Measurements from ENCODE around the gene PORCN. TPM values are rescaled to one million over a fixed set of nuclear protein-coding genes. Genes with fewer than 3 reads are reported as not detected.

PORCN gene
- total RNA-seq, 1 donor from 2014 or later, result 9.4 TPM

DNA sequence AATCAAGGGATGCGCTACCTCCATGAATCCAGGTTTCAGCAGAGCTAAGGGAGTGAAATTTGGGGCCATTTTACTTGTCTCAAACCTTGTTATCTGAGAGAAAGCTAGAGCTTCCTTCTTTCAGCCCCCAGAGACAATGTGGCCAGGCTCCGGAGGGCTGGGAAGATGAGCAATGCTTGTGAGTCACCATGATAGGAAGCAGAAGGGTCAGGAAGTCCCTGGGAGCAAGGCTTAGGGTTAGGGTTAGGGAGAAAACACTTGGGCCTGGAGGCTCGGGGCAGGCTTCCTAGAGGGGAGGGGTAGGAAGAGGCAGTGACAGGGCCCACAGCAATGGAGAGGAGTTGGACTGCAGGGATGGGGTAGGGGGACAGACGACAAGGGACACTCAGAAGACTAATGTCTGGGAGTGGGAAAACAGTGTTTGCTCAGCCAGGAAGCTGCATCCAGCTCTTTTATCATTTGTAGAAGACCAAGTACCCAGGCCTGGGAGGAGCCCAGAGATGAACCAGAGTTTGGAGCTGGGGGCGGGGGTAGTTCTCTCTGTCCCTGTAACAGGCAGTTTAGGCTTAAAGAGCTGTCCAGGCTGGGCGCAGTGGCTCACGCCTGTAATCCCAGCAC is 16.4 kb upstream of the PORCN start:
- peaks cover 5% of the 10 kb centered on the region for H3K4me1 Mint-ChIP-seq (ENCODE audit: unreplicated experiment)
- TF ChIP-seq, protein P1, sequence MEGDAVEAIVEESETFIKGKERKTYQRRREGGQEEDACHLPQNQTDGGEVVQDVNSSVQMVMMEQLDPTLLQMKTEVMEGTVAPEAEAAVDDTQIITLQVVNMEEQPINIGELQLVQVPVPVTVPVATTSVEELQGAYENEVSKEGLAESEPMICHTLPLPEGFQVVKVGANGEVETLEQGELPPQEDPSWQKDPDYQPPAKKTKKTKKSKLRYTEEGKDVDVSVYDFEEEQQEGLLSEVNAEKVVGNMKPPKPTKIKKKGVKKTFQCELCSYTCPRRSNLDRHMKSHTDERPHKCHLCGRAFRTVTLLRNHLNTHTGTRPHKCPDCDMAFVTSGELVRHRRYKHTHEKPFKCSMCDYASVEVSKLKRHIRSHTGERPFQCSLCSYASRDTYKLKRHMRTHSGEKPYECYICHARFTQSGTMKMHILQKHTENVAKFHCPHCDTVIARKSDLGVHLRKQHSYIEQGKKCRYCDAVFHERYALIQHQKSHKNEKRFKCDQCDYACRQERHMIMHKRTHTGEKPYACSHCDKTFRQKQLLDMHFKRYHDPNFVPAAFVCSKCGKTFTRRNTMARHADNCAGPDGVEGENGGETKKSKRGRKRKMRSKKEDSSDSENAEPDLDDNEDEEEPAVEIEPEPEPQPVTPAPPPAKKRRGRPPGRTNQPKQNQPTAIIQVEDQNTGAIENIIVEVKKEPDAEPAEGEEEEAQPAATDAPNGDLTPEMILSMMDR (IDR thresholded peaks at IDR 0.05; ENCODE audit: unreplicated experiment), result no peak
- H3K27ac Mint-ChIP-seq (ENCODE audit: unreplicated experiment), result no peak overlapping the region

DNA sequence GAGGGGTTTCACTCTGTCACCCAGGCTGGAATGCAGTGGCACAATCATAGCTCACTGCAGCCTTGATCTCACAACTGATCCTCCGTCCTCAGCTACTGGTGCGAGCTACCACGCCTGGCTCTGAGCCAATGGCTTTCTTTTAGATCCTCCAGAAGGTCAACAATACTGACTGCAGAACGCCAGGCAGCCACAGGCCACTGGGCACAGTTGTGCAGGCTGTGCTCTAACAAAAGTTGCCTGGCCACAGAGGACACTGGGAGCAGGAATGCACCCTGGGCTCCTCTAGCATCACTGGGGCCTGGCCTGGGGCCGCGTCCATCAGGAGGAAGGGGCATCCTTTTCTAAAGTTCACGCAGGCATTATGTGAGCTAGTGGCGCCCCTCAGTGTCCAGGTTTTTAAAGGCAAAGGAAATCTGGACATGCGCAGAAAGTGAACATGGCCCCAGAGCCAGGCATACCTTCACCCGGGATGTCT is 14.9 kb upstream of the PORCN start:
- TF ChIP-seq, protein P1 (IDR thresholded peaks at IDR 0.05; ENCODE audit: unreplicated experiment), result no peak
- Mint-ChIP-seq H3K4me1 (ENCODE audit: unreplicated experiment) (peaks cover 5% of the 10 kb centered on the region), H3K27ac (ENCODE audit: unreplicated experiment) (no peak overlapping the region), H3K27me3 (ENCODE audit: unreplicated experiment) (peaks cover 4% of the 10 kb centered on the region), H3K9me3 (ENCODE audit: unreplicated experiment) (no peaks in the 10 kb centered on the region), H3K4me3 (ENCODE audit: unreplicated experiment) (no peak overlapping the region), H3K36me3 (ENCODE audit: low read depth, unreplicated experiment) (no peaks in the 10 kb centered on the region)
- peak; percentile 47 for DNase-seq (ENCODE audit: low spot score)

More for the DNA sequence above, 16.4 kb upstream of the PORCN start:
- H3K36me3 Mint-ChIP-seq (ENCODE audit: low read depth, unreplicated experiment), result no peaks in the 10 kb centered on the region
- peaks cover 2% of the 10 kb centered on the region for H3K27me3 Mint-ChIP-seq (ENCODE audit: unreplicated experiment)
- no peak overlapping the region for H3K4me3 Mint-ChIP-seq (ENCODE audit: unreplicated experiment)
- no peak for DNase-seq (ENCODE audit: low spot score)
- H3K9me3 Mint-ChIP-seq (ENCODE audit: unreplicated experiment), result no peaks in the 10 kb centered on the region

DNA sequence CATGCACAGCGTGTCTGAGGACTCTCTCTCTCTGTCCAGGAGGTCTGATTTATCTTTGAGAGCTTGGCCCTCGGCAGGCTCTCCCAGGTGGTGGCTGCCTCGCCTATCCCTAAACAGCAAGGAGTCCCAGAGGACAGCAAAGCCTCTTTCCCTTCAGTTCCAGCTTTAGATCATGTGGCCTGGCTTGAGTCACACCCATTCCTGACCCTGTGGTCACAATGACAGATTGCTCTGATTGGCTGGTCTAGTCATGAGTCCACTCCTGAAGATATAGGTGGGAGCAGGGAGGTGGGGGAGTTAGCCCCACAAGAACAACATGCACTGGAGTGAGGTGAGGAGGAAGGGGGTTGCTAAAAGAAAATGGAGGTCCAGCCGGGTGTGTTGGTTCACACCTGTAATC is 12.1 kb upstream of the PORCN start:
- TF ChIP-seq, protein P1 (IDR thresholded peaks at IDR 0.05; ENCODE audit: unreplicated experiment), result no peak
- DNase-seq (ENCODE audit: low spot score), result no peak
- Mint-ChIP-seq H3K27ac (ENCODE audit: unreplicated experiment) (no peak overlapping the region), H3K9me3 (ENCODE audit: unreplicated experiment) (no peaks in the 10 kb centered on the region), H3K4me1 (ENCODE audit: unreplicated experiment) (peaks cover 5% of the 10 kb centered on the region), H3K36me3 (ENCODE audit: low read depth, unreplicated experiment) (no peaks in the 10 kb centered on the region), H3K4me3 (ENCODE audit: unreplicated experiment) (no peak overlapping the region), H3K27me3 (ENCODE audit: unreplicated experiment) (peaks cover 6% of the 10 kb centered on the region)

DNA sequence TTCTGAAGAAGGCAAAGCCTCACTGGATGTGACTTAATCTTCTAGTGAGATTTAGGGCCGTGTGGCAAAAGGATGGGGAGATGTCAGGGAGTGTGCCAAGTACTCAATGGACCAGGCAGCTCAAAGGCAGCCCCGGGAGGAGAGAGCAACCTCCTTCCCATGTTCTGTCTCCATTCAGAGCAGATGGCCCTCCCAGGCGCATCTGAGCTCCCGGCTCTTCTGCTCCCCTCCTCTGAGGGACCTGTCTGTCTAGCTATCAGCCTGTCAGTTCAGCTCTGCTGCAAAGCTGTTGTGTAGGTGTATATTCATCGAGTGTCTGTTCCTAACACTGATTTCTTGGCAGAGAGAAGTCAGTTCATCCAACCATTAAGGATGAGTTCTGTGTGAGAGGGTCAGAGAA is 10.9 kb upstream of the PORCN start:
- no peaks in the 10 kb centered on the region for H3K9me3 Mint-ChIP-seq (ENCODE audit: unreplicated experiment)
- H3K36me3 Mint-ChIP-seq (ENCODE audit: low read depth, unreplicated experiment), result no peaks in the 10 kb centered on the region
- H3K27ac Mint-ChIP-seq (ENCODE audit: unreplicated experiment), result no peak overlapping the region
- no peak for DNase-seq (ENCODE audit: low spot score)
- TF ChIP-seq, protein P1 (IDR thresholded peaks at IDR 0.05; ENCODE audit: unreplicated experiment), result no peak
- no peak overlapping the region for H3K4me3 Mint-ChIP-seq (ENCODE audit: unreplicated experiment)
- peaks cover 6% of the 10 kb centered on the region for H3K27me3 Mint-ChIP-seq (ENCODE audit: unreplicated experiment)
- no peaks in the 10 kb centered on the region for H3K4me1 Mint-ChIP-seq (ENCODE audit: unreplicated experiment)

DNA sequence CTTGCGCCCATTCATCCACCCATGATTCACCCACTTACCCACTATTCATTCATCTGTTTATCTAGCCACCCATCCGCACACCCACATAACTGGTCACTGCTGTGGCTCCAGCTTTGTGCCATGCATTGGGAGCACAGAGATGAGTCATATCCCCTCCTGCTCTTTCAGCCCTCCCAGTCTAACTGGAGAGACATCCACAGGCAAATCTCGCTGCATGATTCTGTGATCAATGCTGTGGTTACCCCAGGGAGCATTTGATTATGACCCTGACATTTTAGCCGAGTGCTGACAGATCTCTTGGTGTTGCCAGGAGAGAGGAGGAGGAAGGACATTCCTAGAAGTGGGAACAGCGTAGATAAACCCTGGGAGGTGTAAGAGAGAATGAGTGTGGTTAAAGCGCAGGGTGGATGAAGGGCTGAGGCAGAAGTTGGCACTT is 10.4 kb upstream of the PORCN start:
- Mint-ChIP-seq H3K4me1 (ENCODE audit: unreplicated experiment) (no peaks in the 10 kb centered on the region), H3K4me3 (ENCODE audit: unreplicated experiment) (no peak overlapping the region), H3K9me3 (ENCODE audit: unreplicated experiment) (no peaks in the 10 kb centered on the region), H3K27ac (ENCODE audit: unreplicated experiment) (no peak overlapping the region), H3K27me3 (ENCODE audit: unreplicated experiment) (peaks cover 6% of the 10 kb centered on the region), H3K36me3 (ENCODE audit: low read depth, unreplicated experiment) (no peaks in the 10 kb centered on the region)
- TF ChIP-seq, protein P1 (IDR thresholded peaks at IDR 0.05; ENCODE audit: unreplicated experiment), result no peak
- no peak for DNase-seq (ENCODE audit: low spot score)
